Peyer's patch (tissue), 4 donors: ENCODE measurements around the gene ZNF718.

Experiments
- POLR2A ChIP-seq, 2 donors: fragments of 450-650 bp; IDR thresholded peaks; one replicate each; pipeline ENCODE4 v1.5.1; 2017; ENCODE audit warnings: antibody characterized with exemption in 2 of 2, mild to moderate bottlenecking in 2 of 2, moderate library complexity in 2 of 2
- TF ChIP-seq, protein P1 (sequence below), 6 experiments: fragments of 450-650 bp in 4 of 6; fragments of 200-600 bp in 2 of 6; sonication (generic) in 1 of 6; IDR thresholded peaks; one replicate each; pipeline ENCODE4 v1.5.1; 2017 to 2019; ENCODE audit warnings: antibody characterized with exemption in 6 of 6, mild to moderate bottlenecking in 3 of 6, moderate library complexity in 1 of 6

DNA sequence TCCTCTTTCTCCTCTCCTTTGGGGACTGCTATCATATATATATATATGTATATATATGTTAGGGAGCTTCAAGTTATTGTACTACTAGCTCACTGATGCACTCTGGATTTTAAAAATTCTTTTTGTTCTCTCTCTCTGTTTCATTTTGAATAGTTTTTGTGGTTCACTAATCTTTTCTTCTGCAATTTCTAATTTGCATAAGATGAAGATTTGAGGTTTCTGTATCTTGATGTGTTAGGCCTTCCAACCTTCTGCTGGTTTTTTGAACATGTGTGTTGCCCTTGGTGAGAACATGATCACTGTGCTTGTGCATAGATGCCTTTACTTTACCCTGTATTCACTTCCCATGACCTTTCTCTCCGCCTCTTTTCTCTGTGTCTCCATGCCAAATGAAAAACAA, 7.8 kb upstream of the ZNF718 start:
- TF ChIP-seq POLR2A (IDR thresholded peaks at IDR 0.05): no peak
- TF ChIP-seq, protein P1, sequence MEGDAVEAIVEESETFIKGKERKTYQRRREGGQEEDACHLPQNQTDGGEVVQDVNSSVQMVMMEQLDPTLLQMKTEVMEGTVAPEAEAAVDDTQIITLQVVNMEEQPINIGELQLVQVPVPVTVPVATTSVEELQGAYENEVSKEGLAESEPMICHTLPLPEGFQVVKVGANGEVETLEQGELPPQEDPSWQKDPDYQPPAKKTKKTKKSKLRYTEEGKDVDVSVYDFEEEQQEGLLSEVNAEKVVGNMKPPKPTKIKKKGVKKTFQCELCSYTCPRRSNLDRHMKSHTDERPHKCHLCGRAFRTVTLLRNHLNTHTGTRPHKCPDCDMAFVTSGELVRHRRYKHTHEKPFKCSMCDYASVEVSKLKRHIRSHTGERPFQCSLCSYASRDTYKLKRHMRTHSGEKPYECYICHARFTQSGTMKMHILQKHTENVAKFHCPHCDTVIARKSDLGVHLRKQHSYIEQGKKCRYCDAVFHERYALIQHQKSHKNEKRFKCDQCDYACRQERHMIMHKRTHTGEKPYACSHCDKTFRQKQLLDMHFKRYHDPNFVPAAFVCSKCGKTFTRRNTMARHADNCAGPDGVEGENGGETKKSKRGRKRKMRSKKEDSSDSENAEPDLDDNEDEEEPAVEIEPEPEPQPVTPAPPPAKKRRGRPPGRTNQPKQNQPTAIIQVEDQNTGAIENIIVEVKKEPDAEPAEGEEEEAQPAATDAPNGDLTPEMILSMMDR (IDR thresholded peaks at IDR 0.05): no peak
